ENCODE measurements around the gene LRRC3.

Gene LRRC3

GRCh38 chr21:44480200-44481053 lies 25.1 kb downstream of the LRRC3 start:
- DNase-seq = no peak

GRCh38 chr21:44482581-44483287 lies 27.4 kb downstream of the LRRC3 start:
- no peak for DNase-seq

- DNase-seq = no peak
These were observed 28.3 kb downstream of the LRRC3 start for GRCh38 chr21:44483288-44484237.

- no peak for DNase-seq
These were observed 29.4 kb downstream of the LRRC3 start for GRCh38 chr21:44484498-44485253.

- no peak for DNase-seq
These were observed 30.0 kb downstream of the LRRC3 start for GRCh38 chr21:44485254-44485793.

- DNase-seq = no peak
These were observed 30.5 kb downstream of the LRRC3 start for GRCh38 chr21:44485796-44486195.

GRCh38 chr21:44486302-44486701 lies 31.0 kb downstream of the LRRC3 start:
- DNase-seq = no peak

- DNase-seq = peak; percentile 8
These were observed 32.5 kb downstream of the LRRC3 start for GRCh38 chr21:44487831-44488230.

GRCh38 chr21:44489962-44490361 lies 34.7 kb downstream of the LRRC3 start:
- no peak for DNase-seq

GRCh38 chr21:44490405-44490804 lies 35.1 kb downstream of the LRRC3 start:
- DNase-seq = no peak

- no peak for DNase-seq
These were observed 35.5 kb downstream of the LRRC3 start for GRCh38 chr21:44490816-44491215.

- peak; percentile 6 for DNase-seq
These were observed 37.5 kb downstream of the LRRC3 start for GRCh38 chr21:44492567-44493385.

GRCh38 chr21:44494418-44494817 lies 39.1 kb downstream of the LRRC3 start:
- no peak for DNase-seq

- DNase-seq = no peak
These were observed 39.6 kb downstream of the LRRC3 start for GRCh38 chr21:44494956-44495355.

GRCh38 chr21:44495611-44496563 lies 40.6 kb downstream of the LRRC3 start:
- no peak for DNase-seq

GRCh38 chr21:44496564-44497550 lies 41.5 kb downstream of the LRRC3 start:
- no peak for DNase-seq

- peak; percentile 68 for DNase-seq
These were observed 42.4 kb downstream of the LRRC3 start for GRCh38 chr21:44497703-44498126.

Measured in NCI-H2171 treated with DMSO at 0.1 percent for 48 hours (cell line).